ENCODE results near the gene ACAP3. TPM values are rescaled to one million over a fixed set of nuclear protein-coding genes. Genes with fewer than 3 reads are reported as not detected.

Gene ACAP3
- total RNA-seq, 1 experiment from 2014 or later: 67.6 TPM

- peak overlapping the region; percentile 93 for H3K27ac ChIP-seq (ENCODE audit: low read depth, low read length, poor library complexity, severe bottlenecking)
- intact Hi-C loops (cut with micrococcal nuclease; ENCODE audit: unreplicated experiment): no loop called here
Observed at GRCh38 chr1:1325288-1326074, 17.8 kb upstream of the ACAP3 start.

GRCh38 chr1:1324524-1325287 lies 17.0 kb upstream of the ACAP3 start, which contains the start of the genes CPTP and INTS11:
Gene CPTP, plus strand, starts transcription at chr1:1324802. Its CDS starts 2,109 bp downstream, at chr1:1326911.
Gene INTS11, minus strand, starts transcription at chr1:1324660. Its CDS starts 52 bp downstream, at chr1:1324608.
- POLR2A ChIA-PET (ENCODE audit: low non-redundant PET): no interaction called here
- Histone ChIP-seq H3K36me3 (ENCODE audit: insufficient read depth, low read length, poor library complexity, severe bottlenecking) (peaks cover 12% of the 10 kb centered on the region), H3K27me3 (replicated peaks; ENCODE audit: insufficient read depth, low read depth, low read length, poor library complexity) (no peaks in the 10 kb centered on the region), H3K4me3 (ENCODE audit: low read depth, low read length, poor library complexity, severe bottlenecking) (peak within 1 kb of the TSS; percentile 98), H3K4me1 (ENCODE audit: insufficient read depth, low read length, poor library complexity, severe bottlenecking) (peaks cover 8% of the 10 kb centered on the region), H3K9me3 (ENCODE audit: low read depth, low read length, poor library complexity, severe bottlenecking) (no peaks in the 10 kb centered on the region), H3K27ac (ENCODE audit: low read depth, low read length, poor library complexity, severe bottlenecking) (peak within 1 kb of the TSS; percentile 93)
- intact Hi-C loops (cut with micrococcal nuclease; ENCODE audit: unreplicated experiment): no loop called here
- CTCF ChIA-PET: no interaction called here
- no TSS peak for BruUV-seq (replicated peaks)
- TF ChIP-seq CTCF (conservative IDR thresholded peaks at IDR 0.05; ENCODE audit: low read depth, low read length) (no peak), EZH2 (IDR thresholded peaks at IDR 0.05; ENCODE audit: borderline replicate concordance, low read depth, low read length, poor library complexity, severe bottlenecking) (no peak)
- DNase-seq (ENCODE audit: low spot score): peak; percentile 94

More at GRCh38 chr1:1325288-1326074, 17.8 kb upstream of the ACAP3 start:
- ChIA-PET CTCF (no interaction called here), POLR2A (ENCODE audit: low non-redundant PET) (no interaction called here)
- Histone ChIP-seq H3K36me3 (ENCODE audit: insufficient read depth, low read length, poor library complexity, severe bottlenecking) (peaks cover 5% of the 10 kb centered on the region), H3K4me3 (ENCODE audit: low read depth, low read length, poor library complexity, severe bottlenecking) (peak overlapping the region; percentile 98), H3K9me3 (ENCODE audit: low read depth, low read length, poor library complexity, severe bottlenecking) (no peaks in the 10 kb centered on the region), H3K27me3 (replicated peaks; ENCODE audit: insufficient read depth, low read depth, low read length, poor library complexity) (no peaks in the 10 kb centered on the region), H3K4me1 (ENCODE audit: insufficient read depth, low read length, poor library complexity, severe bottlenecking) (peaks cover 8% of the 10 kb centered on the region)
- BruUV-seq (replicated peaks): no TSS peak
- DNase-seq (ENCODE audit: low spot score): no peak
- TF ChIP-seq EZH2 (IDR thresholded peaks at IDR 0.05; ENCODE audit: borderline replicate concordance, low read depth, low read length, poor library complexity, severe bottlenecking) (no peak), CTCF (conservative IDR thresholded peaks at IDR 0.05; ENCODE audit: low read depth, low read length) (no peak)

GRCh38 chr1:1324084-1324523 lies 16.4 kb upstream of the ACAP3 start:
- peaks cover 18% of the 10 kb centered on the region for H3K36me3 ChIP-seq (ENCODE audit: insufficient read depth, low read length, poor library complexity, severe bottlenecking)
- no peaks in the 10 kb centered on the region for H3K27me3 ChIP-seq (replicated peaks; ENCODE audit: insufficient read depth, low read depth, low read length, poor library complexity)
- peak overlapping the region; percentile 93 for H3K27ac ChIP-seq (ENCODE audit: low read depth, low read length, poor library complexity, severe bottlenecking)
- no peak for DNase-seq (ENCODE audit: low spot score)
- ChIA-PET CTCF (no interaction called here), POLR2A (ENCODE audit: low non-redundant PET) (no interaction called here)
- no peak for TF ChIP-seq EZH2 (IDR thresholded peaks at IDR 0.05; ENCODE audit: borderline replicate concordance, low read depth, low read length, poor library complexity, severe bottlenecking)
- no peak for TF ChIP-seq CTCF (conservative IDR thresholded peaks at IDR 0.05; ENCODE audit: low read depth, low read length)
- H3K4me1 ChIP-seq (ENCODE audit: insufficient read depth, low read length, poor library complexity, severe bottlenecking): peaks cover 8% of the 10 kb centered on the region
- no TSS peak for BruUV-seq (replicated peaks)
- H3K4me3 ChIP-seq (ENCODE audit: low read depth, low read length, poor library complexity, severe bottlenecking): peak overlapping the region; percentile 98
- H3K9me3 ChIP-seq (ENCODE audit: low read depth, low read length, poor library complexity, severe bottlenecking): no peaks in the 10 kb centered on the region
- intact Hi-C loops (cut with micrococcal nuclease; ENCODE audit: unreplicated experiment): no loop called here
